MCF 10A (cell line): ENCODE results near the gene MYZAP. TPM values are rescaled to one million over a fixed set of nuclear protein-coding genes. Genes with fewer than 3 reads are reported as not detected.

Source experiments
- BruUV-seq: library from RNA; stranded (reverse); fragments of 400-500 nt; replicated peaks from 2 replicates; lab custom pipeline; 2021; lab: Mats Ljungman, UMichigan
- CTCF ChIA-PET: fragments of 300-600 bp; sonication (Branson Sonifier 250); formaldehyde crosslinking; extraction: SDS; loops from one replicate; lab custom pipeline; 2021; ENCODE audit warnings: antibody characterized with exemption, inconsistent platforms; lab: Yijun Ruan, JAX
- POLR2A ChIA-PET: fragments of 300-600, 350-650 bp; sonication (Branson Sonifier 250); formaldehyde crosslinking; extraction: SDS; loops from one replicate; lab custom pipeline; 2020; ENCODE audit warnings: antibody characterized with exemption, inconsistent platforms; lab: Yijun Ruan, JAX
- DNase-seq: peaks from one replicate; pipeline ENCODE4 v3.0.0-alpha.2; 2018; ENCODE audit not compliant: unreplicated experiment
- H3K27ac Mint-ChIP-seq: one replicate; pipeline ENCODE4 v1.8.0; 2022; ENCODE audit warnings: mild to moderate bottlenecking, low read depth, mixed read lengths; ENCODE audit not compliant: unreplicated experiment
- H3K27me3 Mint-ChIP-seq: one replicate; pipeline ENCODE4 v1.8.0; 2022; ENCODE audit warnings: mixed read lengths; ENCODE audit not compliant: insufficient read depth, unreplicated experiment
- H3K36me3 Mint-ChIP-seq: one replicate; pipeline ENCODE4 v1.8.0; 2022; ENCODE audit warnings: mild to moderate bottlenecking, moderate library complexity, mixed read lengths; ENCODE audit not compliant: insufficient read depth, unreplicated experiment
- H3K4me1 Mint-ChIP-seq: one replicate; pipeline ENCODE4 v1.8.0; 2022; ENCODE audit warnings: mixed read lengths; ENCODE audit not compliant: insufficient read depth, unreplicated experiment
- H3K4me3 Mint-ChIP-seq: one replicate; pipeline ENCODE4 v1.8.0; 2022; ENCODE audit warnings: mild to moderate bottlenecking, moderate library complexity, mixed read lengths; ENCODE audit not compliant: unreplicated experiment
- H3K9me3 Mint-ChIP-seq: one replicate; pipeline ENCODE4 v1.8.0; 2022; ENCODE audit warnings: mixed read lengths; ENCODE audit not compliant: unreplicated experiment
- intact Hi-C: fragments of 100-400 bp; cut with micrococcal nuclease; formaldehyde crosslinking; loops from 2 replicates; pipeline ENCODE4 v1.14.1; 2022
- total RNA-seq: library from RNA; stranded (reverse); gene quantifications from 2 replicates; pipeline ENCODE4 v1.2.3, GENCODE V29; 2022
- TF ChIP-seq, protein P1 (sequence below): fragments of 200-600 bp; IDR thresholded peaks from one replicate; pipeline ENCODE4 v1.8.0; 2022; ENCODE audit warnings: antibody characterized with exemption, mild to moderate bottlenecking; ENCODE audit not compliant: unreplicated experiment

Gene MYZAP
- total RNA-seq, 1 experiment from 2014 or later, result 1.3 TPM

DNA sequence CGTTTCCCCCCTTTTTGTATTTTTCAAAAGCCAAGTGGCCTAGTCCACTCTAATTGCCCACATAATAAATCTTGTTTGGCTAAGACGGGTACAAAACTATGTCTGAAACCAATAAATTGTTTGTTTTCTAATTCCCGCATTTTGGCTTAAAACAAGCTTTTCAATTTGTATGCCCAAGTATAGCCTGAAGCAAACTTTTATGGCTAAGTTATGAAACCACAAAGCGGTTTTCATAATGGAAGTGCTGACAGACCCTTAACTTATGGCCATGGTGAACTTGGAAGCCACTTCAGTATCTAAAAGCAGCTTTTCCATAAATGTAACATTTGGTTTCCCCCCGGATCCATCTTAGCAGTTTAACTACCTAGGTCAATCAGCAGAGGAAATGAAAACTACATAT, 84.9 kb downstream of the MYZAP start:
- POLR2A ChIA-PET, result interaction anchor here (1.1 to 1.2 kb wide), 2 partner anchors 30 to 32 kb away, joined by 3 to 4 read pairs; partner anchors contain the start of gene POLR2M
- Mint-ChIP-seq H3K36me3 (no peaks in the 10 kb centered on the region), H3K27me3 (no peaks in the 10 kb centered on the region), H3K4me3 (no peak overlapping the region), H3K9me3 (no peaks in the 10 kb centered on the region), H3K27ac (no peak overlapping the region), H3K4me1 (peaks cover 19% of the 10 kb centered on the region)
- CTCF ChIA-PET, result interaction anchor here (1.0 to 3.4 kb wide), 9 partner anchors 8 to 506 kb away, joined by 3 to 24 read pairs (median 5); no protein-coding TSS in a partner anchor
- intact Hi-C loops, result no loop called here
- TF ChIP-seq, protein P1, sequence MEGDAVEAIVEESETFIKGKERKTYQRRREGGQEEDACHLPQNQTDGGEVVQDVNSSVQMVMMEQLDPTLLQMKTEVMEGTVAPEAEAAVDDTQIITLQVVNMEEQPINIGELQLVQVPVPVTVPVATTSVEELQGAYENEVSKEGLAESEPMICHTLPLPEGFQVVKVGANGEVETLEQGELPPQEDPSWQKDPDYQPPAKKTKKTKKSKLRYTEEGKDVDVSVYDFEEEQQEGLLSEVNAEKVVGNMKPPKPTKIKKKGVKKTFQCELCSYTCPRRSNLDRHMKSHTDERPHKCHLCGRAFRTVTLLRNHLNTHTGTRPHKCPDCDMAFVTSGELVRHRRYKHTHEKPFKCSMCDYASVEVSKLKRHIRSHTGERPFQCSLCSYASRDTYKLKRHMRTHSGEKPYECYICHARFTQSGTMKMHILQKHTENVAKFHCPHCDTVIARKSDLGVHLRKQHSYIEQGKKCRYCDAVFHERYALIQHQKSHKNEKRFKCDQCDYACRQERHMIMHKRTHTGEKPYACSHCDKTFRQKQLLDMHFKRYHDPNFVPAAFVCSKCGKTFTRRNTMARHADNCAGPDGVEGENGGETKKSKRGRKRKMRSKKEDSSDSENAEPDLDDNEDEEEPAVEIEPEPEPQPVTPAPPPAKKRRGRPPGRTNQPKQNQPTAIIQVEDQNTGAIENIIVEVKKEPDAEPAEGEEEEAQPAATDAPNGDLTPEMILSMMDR, result no peak
- no peak for DNase-seq
- no TSS peak for BruUV-seq

- Mint-ChIP-seq H3K9me3 (no peaks in the 10 kb centered on the region), H3K4me3 (no peak overlapping the region), H3K4me1 (peaks cover 19% of the 10 kb centered on the region), H3K27ac (no peak overlapping the region), H3K27me3 (no peaks in the 10 kb centered on the region), H3K36me3 (no peaks in the 10 kb centered on the region)
- no peak for DNase-seq
- TF ChIP-seq, protein P1, result no peak
- no TSS peak for BruUV-seq
- intact Hi-C loops, result no loop called here
- ChIA-PET CTCF (interaction anchor here (0.6 to 3.4 kb wide), 14 partner anchors 9 to 506 kb away, joined by 3 to 24 read pairs (median 4); partner anchors contain the start of gene POLR2M), POLR2A (interaction anchor here (0.8 to 1.2 kb wide), 3 partner anchors 29 to 31 kb away, joined by 3 to 4 read pairs (median 3); partner anchors contain the start of gene POLR2M)
Measured at GRCh38 chr15:57677204-57677603, 85.5 kb downstream of the MYZAP start.

- H3K27ac Mint-ChIP-seq, result peak overlapping the region; percentile 20
- no TSS peak for BruUV-seq
- peak overlapping the region; percentile 24 for H3K4me3 Mint-ChIP-seq
- intact Hi-C loops, result loop anchor here (2.0 kb wide), 1 partner anchor 27 kb away; the partner anchor contains the start of gene POLR2M
- peaks cover 18% of the 10 kb centered on the region for H3K4me1 Mint-ChIP-seq
- H3K27me3 Mint-ChIP-seq, result no peaks in the 10 kb centered on the region
- POLR2A ChIA-PET, result interaction anchor here (0.6 to 1.4 kb wide), 7 partner anchors 10 to 1165 kb away, joined by 3 to 5 read pairs (median 4); no protein-coding TSS in a partner anchor
- DNase-seq, result peak; percentile 67
- CTCF ChIA-PET, result interaction anchor here (0.8 to 1.5 kb wide), 6 partner anchors 11 to 181 kb away, joined by 3 to 6 read pairs (median 4); partner anchors contain the start of gene POLR2M
- TF ChIP-seq, protein P1, result no peak
- H3K36me3 Mint-ChIP-seq, result no peaks in the 10 kb centered on the region
- no peaks in the 10 kb centered on the region for H3K9me3 Mint-ChIP-seq
Measured at GRCh38 chr15:57680021-57680420, 88.3 kb downstream of the MYZAP start.

GRCh38 chr15:57681011-57681410, 89.3 kb downstream of the MYZAP start:
- intact Hi-C loops, result loop anchor here (2.0 kb wide), 1 partner anchor 26 kb away; the partner anchor contains the start of gene POLR2M
- ChIA-PET CTCF (interaction anchor here (0.6 to 1.5 kb wide), 5 partner anchors 18 to 390 kb away, joined by 3 to 6 read pairs (median 4); partner anchors contain the start of gene POLR2M), POLR2A (interaction anchor here (0.7 to 1.2 kb wide), 2 partner anchors 23 to 1090 kb away, joined by 3 read pairs; partner anchors contain the start of gene MINDY2)
- no peak overlapping the region for H3K27ac Mint-ChIP-seq
- DNase-seq, result no peak
- no peaks in the 10 kb centered on the region for H3K36me3 Mint-ChIP-seq
- BruUV-seq, result no TSS peak
- TF ChIP-seq, protein P1, result no peak
- H3K4me3 Mint-ChIP-seq, result no peak overlapping the region
- no peaks in the 10 kb centered on the region for H3K27me3 Mint-ChIP-seq
- H3K4me1 Mint-ChIP-seq, result peaks cover 13% of the 10 kb centered on the region
- H3K9me3 Mint-ChIP-seq, result no peaks in the 10 kb centered on the region
